ENCODE data around the gene CBX4.

The CBX4 gene

GRCh38 chr17:79833110-79833450, 6.2 kb downstream of the CBX4 start:
- TF ChIP-seq ZNF274 (IDR thresholded peaks at IDR 0.05; ENCODE audit: low read depth, low read length): no peak
- no peak overlapping the region for H3K4me3 ChIP-seq (ENCODE audit: low read length)

- TF ChIP-seq ZNF274 (IDR thresholded peaks at IDR 0.05; ENCODE audit: low read depth, low read length): no peak
- no peak overlapping the region for H3K4me3 ChIP-seq (ENCODE audit: low read length)
Observed at GRCh38 chr17:79832218-79833109, 6.8 kb downstream of the CBX4 start.

- TF ChIP-seq ZNF274 (IDR thresholded peaks at IDR 0.05; ENCODE audit: low read depth, low read length): no peak
- no peak overlapping the region for H3K4me3 ChIP-seq (ENCODE audit: low read length)
Observed at GRCh38 chr17:79831265-79832217, 7.7 kb downstream of the CBX4 start.

GRCh38 chr17:79830763-79831264, 8.4 kb downstream of the CBX4 start:
- H3K4me3 ChIP-seq (ENCODE audit: low read length): no peak overlapping the region
- TF ChIP-seq ZNF274 (IDR thresholded peaks at IDR 0.05; ENCODE audit: low read depth, low read length): no peak

GRCh38 chr17:79830303-79830702, 8.9 kb downstream of the CBX4 start:
- H3K4me3 ChIP-seq (ENCODE audit: low read length): no peak overlapping the region
- no peak for TF ChIP-seq ZNF274 (IDR thresholded peaks at IDR 0.05; ENCODE audit: low read depth, low read length)

- no peak for TF ChIP-seq ZNF274 (IDR thresholded peaks at IDR 0.05; ENCODE audit: low read depth, low read length)
- no peak overlapping the region for H3K4me3 ChIP-seq (ENCODE audit: low read length)
Observed at GRCh38 chr17:79829457-79829856, 9.8 kb downstream of the CBX4 start.

- TF ChIP-seq ZNF274 (IDR thresholded peaks at IDR 0.05; ENCODE audit: low read depth, low read length): no peak
Observed at GRCh38 chr17:79829004-79829403, 10.2 kb downstream of the CBX4 start.

GRCh38 chr17:79826841-79827578, 12.2 kb downstream of the CBX4 start:
- no peak overlapping the region for H3K4me3 ChIP-seq (ENCODE audit: low read length)
- TF ChIP-seq ZNF274 (IDR thresholded peaks at IDR 0.05; ENCODE audit: low read depth, low read length): no peak

More at GRCh38 chr17:79829004-79829403, 10.2 kb downstream of the CBX4 start:
- no peak overlapping the region for H3K4me3 ChIP-seq (ENCODE audit: low read length)

GRCh38 chr17:79826204-79826680, 13.0 kb downstream of the CBX4 start:
- TF ChIP-seq ZNF274 (IDR thresholded peaks at IDR 0.05; ENCODE audit: low read depth, low read length): no peak

GRCh38 chr17:79825580-79825921, 13.7 kb downstream of the CBX4 start:
- no peak overlapping the region for H3K4me3 ChIP-seq (ENCODE audit: low read length)
- no peak for TF ChIP-seq ZNF274 (IDR thresholded peaks at IDR 0.05; ENCODE audit: low read depth, low read length)

More at GRCh38 chr17:79826204-79826680, 13.0 kb downstream of the CBX4 start:
- no peak overlapping the region for H3K4me3 ChIP-seq (ENCODE audit: low read length)

- no peak overlapping the region for H3K4me3 ChIP-seq (ENCODE audit: low read length)
- no peak for TF ChIP-seq ZNF274 (IDR thresholded peaks at IDR 0.05; ENCODE audit: low read depth, low read length)
Observed at GRCh38 chr17:79824893-79825579, 14.2 kb downstream of the CBX4 start.

- TF ChIP-seq ZNF274 (IDR thresholded peaks at IDR 0.05; ENCODE audit: low read depth, low read length): no peak
- no peak overlapping the region for H3K4me3 ChIP-seq (ENCODE audit: low read length)
Observed at GRCh38 chr17:79824234-79824633, 15.0 kb downstream of the CBX4 start.

GRCh38 chr17:79822583-79823124, 16.6 kb downstream of the CBX4 start:
- H3K4me3 ChIP-seq (ENCODE audit: low read length): no peak overlapping the region
- no peak for TF ChIP-seq ZNF274 (IDR thresholded peaks at IDR 0.05; ENCODE audit: low read depth, low read length)
